ENCODE data around the gene AP2B1.

DNA sequence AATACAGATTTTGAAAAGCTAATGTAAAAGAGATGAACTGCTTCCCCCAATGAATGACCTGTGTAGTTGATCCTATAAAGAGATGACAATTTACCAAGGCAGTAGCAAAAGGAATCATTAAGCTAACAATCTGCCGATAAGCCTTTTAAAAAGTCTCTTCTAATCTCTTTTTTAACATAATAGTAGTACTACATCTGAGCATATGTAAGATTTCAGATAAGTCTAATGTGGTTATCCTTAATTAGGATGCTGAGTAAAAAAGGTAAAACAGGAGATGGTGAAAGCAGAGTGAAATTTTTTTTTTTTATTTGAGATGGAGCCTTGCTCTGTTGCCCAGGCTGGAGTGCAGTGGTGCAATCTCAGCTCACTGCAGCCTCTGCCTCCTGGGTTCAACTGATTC lies 118.1 kb downstream of the AP2B1 start:
- no peak for TF ChIP-seq POLR2A (IDR thresholded peaks at IDR 0.05; ENCODE audit: low read depth, low read length)
- no peak for TF ChIP-seq POLR2AphosphoS5 (IDR thresholded peaks at IDR 0.05; ENCODE audit: low read depth, low read length)
- TF ChIP-seq SPI1 (IDR thresholded peaks at IDR 0.05; ENCODE audit: low read depth, low read length), result no peak

All from GM12891 (cell line).